Raji (cell line): Measurements from ENCODE around the gene CXorf38.

Source experiments
- POLR2A ChIP-seq: IDR thresholded peaks from 2 replicates; pipeline ENCODE4 v1.6.1; 2011; ENCODE audit warnings: low read depth, low read length, control low read depth; ENCODE audit not compliant: insufficient read depth

The CXorf38 gene

DNA sequence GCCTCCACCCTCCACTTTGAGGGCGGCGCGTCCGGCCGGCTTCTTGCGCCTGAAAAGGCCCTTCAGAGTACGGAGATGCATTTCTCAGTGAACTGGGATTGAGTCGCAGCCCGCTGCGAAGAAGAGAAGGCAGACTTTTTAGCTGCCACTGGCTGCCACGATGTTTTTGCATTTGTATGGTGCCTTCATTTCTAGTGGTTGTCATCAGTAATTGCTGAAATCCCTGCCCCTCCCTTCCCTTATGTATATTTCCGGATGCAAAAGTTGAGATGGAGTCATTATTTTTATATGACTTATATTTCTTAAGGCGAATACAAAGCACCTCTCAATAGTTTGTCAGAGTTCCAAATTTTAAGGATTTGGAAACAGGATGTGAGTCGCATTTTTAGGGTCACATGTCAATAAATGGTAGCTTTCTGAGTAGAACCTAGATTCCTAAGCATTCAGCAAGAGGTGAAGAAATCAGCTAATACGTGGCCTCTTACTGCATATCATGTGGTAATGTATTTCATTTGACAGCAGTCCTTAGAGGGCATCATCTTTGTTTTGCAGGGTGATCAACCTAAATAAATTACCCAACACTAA, 65.9 kb downstream of the CXorf38 start:
- no peak for TF ChIP-seq POLR2A

GRCh38 chrX:40580537-40581335, 66.6 kb downstream of the CXorf38 start, which contains the start of gene ATP6AP2:
Gene ATP6AP2, plus strand, starts transcription at chrX:40580970. Its CDS starts 96 bp downstream, at chrX:40581066.
- TF ChIP-seq POLR2A: peak; percentile 73

DNA sequence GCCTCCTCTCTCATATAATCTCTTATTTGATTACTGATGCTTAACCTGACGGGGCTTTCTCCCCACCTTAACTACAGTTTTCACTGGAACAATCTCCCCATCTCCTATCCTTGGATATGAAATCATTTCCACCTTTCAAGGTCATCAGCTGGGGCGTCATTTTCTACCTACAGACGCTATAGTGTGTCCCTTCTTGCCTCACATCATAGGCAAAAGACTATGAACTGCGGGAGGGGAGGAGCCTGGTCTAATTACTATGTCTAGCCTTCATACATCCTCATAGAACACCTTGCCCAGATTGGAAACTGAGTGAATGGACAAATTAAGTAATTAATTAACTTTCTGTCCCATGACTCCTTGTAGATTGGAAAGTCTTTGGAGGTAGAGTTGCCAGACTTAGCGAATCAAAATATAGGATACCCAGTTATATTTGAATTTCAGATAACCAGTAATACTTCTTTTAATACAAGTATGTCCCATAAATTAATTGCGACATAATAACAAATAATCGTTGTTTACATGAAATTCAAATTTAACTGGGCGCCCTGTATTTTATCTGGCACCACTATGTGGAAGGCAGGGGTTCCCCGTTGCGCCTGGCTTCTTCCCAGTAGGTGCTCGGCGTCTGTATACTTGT, 67.3 kb downstream of the CXorf38 start:
- no peak for TF ChIP-seq POLR2A

GRCh38 chrX:40579141-40579540, 68.2 kb downstream of the CXorf38 start:
- TF ChIP-seq POLR2A: no peak

GRCh38 chrX:40578039-40578695, 69.2 kb downstream of the CXorf38 start:
- TF ChIP-seq POLR2A: no peak
